GM06990 (cell line): ENCODE results near the gene IL1RAPL1.

Source experiments
- DNase-seq: peaks from one replicate; pipeline ENCODE4 v3.0.0-alpha.2; 2011; ENCODE audit not compliant: insufficient read length; ENCODE audit errors: extremely low read depth
- H3K27me3 ChIP-seq: replicated peaks from 2 replicates; pipeline ENCODE4 v1.6.0; 2011; ENCODE audit warnings: low read length; ENCODE audit not compliant: control insufficient read depth, insufficient read depth
- H3K36me3 ChIP-seq: 2 replicates; pipeline ENCODE4 v1.5.1; 2011; ENCODE audit warnings: low read length; ENCODE audit not compliant: control insufficient read depth, insufficient read depth
- H3K4me3 ChIP-seq: replicated peaks from 2 replicates; pipeline ENCODE4 v1.5.1; 2011; ENCODE audit warnings: low read depth, mild to moderate bottlenecking, control low read depth, low read length
- TF ChIP-seq, protein P1 (sequence below): IDR thresholded peaks from 2 replicates; pipeline ENCODE4 v1.5.1; 2011; ENCODE audit warnings: low read length, control low read depth, mild to moderate bottlenecking, inconsistent platforms; ENCODE audit not compliant: insufficient read depth, poor library complexity, severe bottlenecking

Gene IL1RAPL1

DNA sequence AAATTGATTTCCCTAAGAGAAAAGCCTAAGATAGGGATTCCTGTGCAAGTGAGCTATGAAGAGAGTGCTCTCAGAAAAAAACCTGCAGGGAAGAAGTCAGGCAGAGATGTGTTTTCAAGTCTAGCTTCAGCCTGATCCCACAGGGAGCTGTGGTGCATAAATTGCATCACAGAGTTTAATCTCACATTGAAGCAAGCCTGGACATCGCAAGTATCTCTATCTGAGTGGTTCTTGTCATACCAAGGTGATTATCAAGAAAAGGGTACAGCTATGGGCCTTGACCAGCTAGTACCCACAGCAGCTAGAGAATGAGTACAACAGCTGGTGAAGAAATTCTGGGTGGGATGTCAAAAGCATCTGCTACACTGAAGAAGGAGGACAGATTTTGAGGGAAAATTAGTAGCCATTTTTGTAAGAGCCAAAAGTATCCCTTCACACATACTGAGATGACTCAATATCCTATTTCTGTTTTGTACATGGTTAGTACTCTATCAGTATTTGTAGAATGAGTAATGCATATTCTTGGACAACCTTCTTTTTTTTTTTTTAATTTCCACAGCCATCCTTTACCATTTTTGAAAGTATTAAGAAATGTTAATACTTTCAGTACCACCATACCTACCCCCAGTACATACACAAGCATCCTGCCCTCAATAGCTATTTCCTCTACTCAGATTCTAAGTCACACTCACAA is 708.9 kb downstream of the IL1RAPL1 start:
- no peaks in the 10 kb centered on the region for H3K36me3 ChIP-seq
- TF ChIP-seq, protein P1, sequence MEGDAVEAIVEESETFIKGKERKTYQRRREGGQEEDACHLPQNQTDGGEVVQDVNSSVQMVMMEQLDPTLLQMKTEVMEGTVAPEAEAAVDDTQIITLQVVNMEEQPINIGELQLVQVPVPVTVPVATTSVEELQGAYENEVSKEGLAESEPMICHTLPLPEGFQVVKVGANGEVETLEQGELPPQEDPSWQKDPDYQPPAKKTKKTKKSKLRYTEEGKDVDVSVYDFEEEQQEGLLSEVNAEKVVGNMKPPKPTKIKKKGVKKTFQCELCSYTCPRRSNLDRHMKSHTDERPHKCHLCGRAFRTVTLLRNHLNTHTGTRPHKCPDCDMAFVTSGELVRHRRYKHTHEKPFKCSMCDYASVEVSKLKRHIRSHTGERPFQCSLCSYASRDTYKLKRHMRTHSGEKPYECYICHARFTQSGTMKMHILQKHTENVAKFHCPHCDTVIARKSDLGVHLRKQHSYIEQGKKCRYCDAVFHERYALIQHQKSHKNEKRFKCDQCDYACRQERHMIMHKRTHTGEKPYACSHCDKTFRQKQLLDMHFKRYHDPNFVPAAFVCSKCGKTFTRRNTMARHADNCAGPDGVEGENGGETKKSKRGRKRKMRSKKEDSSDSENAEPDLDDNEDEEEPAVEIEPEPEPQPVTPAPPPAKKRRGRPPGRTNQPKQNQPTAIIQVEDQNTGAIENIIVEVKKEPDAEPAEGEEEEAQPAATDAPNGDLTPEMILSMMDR: no peak
- H3K27me3 ChIP-seq: no peaks in the 10 kb centered on the region
- no peak overlapping the region for H3K4me3 ChIP-seq
- DNase-seq: no peak

DNA sequence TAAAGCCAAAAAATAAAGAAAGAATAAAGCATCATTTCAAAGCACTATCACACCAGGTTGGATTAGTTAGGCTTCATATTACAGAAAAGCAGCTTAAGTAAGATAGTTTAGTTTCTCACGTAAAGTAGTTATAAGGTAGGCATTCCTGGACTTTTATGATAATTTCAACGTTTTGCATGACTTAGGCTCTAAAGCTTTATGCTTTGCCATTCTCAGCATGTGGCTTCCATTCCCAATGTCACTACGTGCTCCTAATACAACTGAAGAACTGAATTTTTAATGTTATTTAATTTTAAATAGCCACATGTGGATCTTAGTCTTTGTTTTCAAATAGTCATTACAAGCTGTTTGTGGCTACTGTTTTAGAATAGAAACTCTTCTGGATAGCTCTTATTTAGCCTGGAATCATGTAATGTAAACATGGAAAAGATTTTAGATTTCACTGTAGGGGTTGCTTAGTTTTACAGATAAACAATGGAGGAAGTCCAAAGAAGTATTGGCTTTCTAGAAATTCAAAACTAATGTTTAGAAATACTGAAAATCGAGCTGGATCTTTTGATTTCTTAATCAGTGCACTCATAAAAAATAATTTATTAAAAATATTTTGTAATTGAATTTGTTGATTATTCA is 710.0 kb downstream of the IL1RAPL1 start:
- Histone ChIP-seq H3K27me3 (no peaks in the 10 kb centered on the region), H3K4me3 (no peak overlapping the region), H3K36me3 (no peaks in the 10 kb centered on the region)
- TF ChIP-seq, protein P1: no peak
- DNase-seq: no peak

DNA sequence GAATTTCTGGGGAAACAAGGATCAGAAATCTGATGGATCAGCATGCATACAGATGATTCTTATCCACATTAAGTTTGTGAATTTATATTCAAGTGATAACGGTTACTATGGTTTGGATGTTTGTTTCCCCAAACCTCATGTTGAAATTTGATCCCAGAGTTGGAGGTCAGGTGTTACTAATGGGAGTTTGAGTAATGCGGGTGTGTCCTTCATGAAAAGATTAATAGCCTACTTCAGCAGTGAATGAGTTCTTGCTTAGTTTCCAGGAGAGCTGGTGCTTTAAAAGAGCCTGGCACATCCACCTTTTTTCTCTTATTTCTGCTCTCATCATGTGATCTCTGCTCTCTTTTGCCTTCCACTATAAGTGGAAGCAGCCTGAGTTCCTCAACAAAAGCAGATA is 712.4 kb downstream of the IL1RAPL1 start:
- Histone ChIP-seq H3K36me3 (no peaks in the 10 kb centered on the region), H3K27me3 (no peaks in the 10 kb centered on the region), H3K4me3 (no peak overlapping the region)
- TF ChIP-seq, protein P1: no peak
- DNase-seq: no peak

DNA sequence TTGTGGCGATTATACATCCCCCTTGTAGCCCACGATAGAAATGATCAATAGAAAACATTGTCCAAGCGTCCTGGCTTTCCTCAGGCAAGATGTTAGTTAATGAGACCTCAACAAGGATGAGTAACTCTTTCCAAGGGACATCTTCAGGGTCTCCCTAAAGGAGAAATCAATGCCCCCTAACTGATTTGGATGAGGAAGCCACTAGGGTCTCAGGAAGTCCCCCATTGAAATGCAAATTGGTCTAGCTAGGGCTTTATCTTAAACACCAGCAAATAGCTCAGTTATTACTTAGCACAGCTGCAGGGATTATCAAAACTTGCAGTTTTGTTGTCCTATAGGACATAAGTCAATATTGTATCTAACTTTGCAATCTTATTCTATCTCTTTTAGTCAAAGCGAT is 721.5 kb downstream of the IL1RAPL1 start:
- Histone ChIP-seq H3K36me3 (no peaks in the 10 kb centered on the region), H3K4me3 (no peak overlapping the region), H3K27me3 (no peaks in the 10 kb centered on the region)
- no peak for DNase-seq
- TF ChIP-seq, protein P1: no peak

DNA sequence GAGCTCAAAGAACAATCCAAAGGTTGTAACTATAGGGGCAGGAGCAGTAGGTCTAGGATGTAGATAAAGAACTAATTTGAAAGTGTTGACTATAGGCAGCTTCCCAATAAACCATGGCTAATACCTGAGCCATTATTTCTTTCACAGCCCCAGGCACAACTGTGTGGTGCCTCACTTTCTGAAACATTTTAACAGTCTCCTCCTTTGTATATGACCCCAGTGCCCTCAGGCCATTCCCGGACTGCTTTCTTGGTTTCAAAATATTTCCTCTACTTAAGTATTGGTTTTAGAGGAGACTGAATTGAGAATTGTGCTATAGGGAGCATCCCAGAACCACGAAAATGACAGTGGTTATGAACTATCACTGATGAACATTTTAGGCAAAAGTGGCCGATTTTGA is 728.7 kb downstream of the IL1RAPL1 start:
- Histone ChIP-seq H3K27me3 (no peaks in the 10 kb centered on the region), H3K4me3 (no peak overlapping the region), H3K36me3 (no peaks in the 10 kb centered on the region)
- DNase-seq: no peak
- TF ChIP-seq, protein P1: no peak
